H9 (cell line): ENCODE measurements around the gene TMEM184A. TPM values are rescaled to one million over a fixed set of nuclear protein-coding genes. Genes with fewer than 3 reads are reported as not detected.

Source experiments
- DNase-seq: peaks from one replicate; pipeline ENCODE4 v3.0.0-alpha.2; 2017
- H2AFZ ChIP-seq: one replicate; pipeline ENCODE4 v1.6.1; 2013; ENCODE audit warnings: mild to moderate bottlenecking, low read length, control low read depth, moderate library complexity
- H2AK5ac ChIP-seq: 2 replicates; pipeline ENCODE4 v1.6.1; 2013; ENCODE audit warnings: low read length, control low read depth, mixed read lengths; ENCODE audit not compliant: insufficient read length
- H2BK120ac ChIP-seq: one replicate; pipeline ENCODE4 v1.6.1; 2013; ENCODE audit warnings: low read depth, mild to moderate bottlenecking, low read length, control low read depth, inconsistent platforms; ENCODE audit not compliant: poor library complexity, severe bottlenecking
- H2BK12ac ChIP-seq: 2 replicates; pipeline ENCODE4 v1.6.1; 2013; ENCODE audit warnings: low read length, control low read depth, mixed read lengths, low read depth; ENCODE audit not compliant: insufficient read length
- H2BK15ac ChIP-seq: 2 replicates; pipeline ENCODE4 v1.6.1; 2013; ENCODE audit warnings: low read depth, low read length, control low read depth
- H2BK20ac ChIP-seq: one replicate; pipeline ENCODE4 v1.6.1; 2013; ENCODE audit warnings: low read depth, mild to moderate bottlenecking, low read length, control low read depth, inconsistent platforms; ENCODE audit not compliant: poor library complexity, severe bottlenecking
- H2BK5ac ChIP-seq: 2 replicates; pipeline ENCODE4 v1.6.1; 2013; ENCODE audit warnings: low read length, control low read depth, mixed read lengths; ENCODE audit not compliant: insufficient read length
- H3K14ac ChIP-seq: 2 replicates; pipeline ENCODE4 v1.6.1; 2013; ENCODE audit warnings: low read length, control low read depth; ENCODE audit not compliant: insufficient read depth
- H3K18ac ChIP-seq: 2 replicates; pipeline ENCODE4 v1.6.1; 2013; ENCODE audit warnings: low read depth, mild to moderate bottlenecking, mixed read lengths, low read length, control low read depth; ENCODE audit not compliant: insufficient read length
- H3K23ac ChIP-seq: 2 replicates; pipeline ENCODE4 v1.6.1; 2013; ENCODE audit warnings: low read length, control low read depth, mixed read lengths, low read depth; ENCODE audit not compliant: insufficient read length
- H3K23me2 ChIP-seq: 2 replicates; pipeline ENCODE4 v1.6.1; 2013; ENCODE audit warnings: low read depth, mild to moderate bottlenecking, mixed read lengths, low read length, control low read depth; ENCODE audit not compliant: insufficient read length, poor library complexity, severe bottlenecking
- H3K27ac ChIP-seq: 2 replicates; pipeline ENCODE4 v1.5.1; 2013; ENCODE audit warnings: low read length, control low read depth, mixed read lengths, low read depth; ENCODE audit not compliant: insufficient read length
- H3K27me3 ChIP-seq: 2 replicates; pipeline ENCODE4 v1.6.1; 2013; ENCODE audit warnings: low read length, control low read depth, inconsistent platforms; ENCODE audit not compliant: insufficient read depth
- H3K4ac ChIP-seq: 2 replicates; pipeline ENCODE4 v1.6.1; 2013; ENCODE audit warnings: low read depth, mild to moderate bottlenecking, control low read depth, inconsistent platforms, low read length, moderate library complexity
- H3K4me1 ChIP-seq: 2 replicates; pipeline ENCODE4 v1.6.1; 2013; ENCODE audit warnings: low read length, control low read depth, inconsistent platforms; ENCODE audit not compliant: insufficient read depth
- H3K4me2 ChIP-seq: 2 replicates; pipeline ENCODE4 v1.6.1; 2013; ENCODE audit warnings: low read length, control low read depth, mixed read lengths; ENCODE audit not compliant: insufficient read length, insufficient read depth
- H3K56ac ChIP-seq: 2 replicates; pipeline ENCODE4 v1.6.1; 2013; ENCODE audit warnings: low read depth, mild to moderate bottlenecking, mixed read lengths, low read length, control low read depth; ENCODE audit not compliant: insufficient read length
- H3K79me1 ChIP-seq: 2 replicates; pipeline ENCODE4 v1.6.1; 2013; ENCODE audit warnings: low read depth, mild to moderate bottlenecking, moderate library complexity, low read length, control low read depth, inconsistent platforms; ENCODE audit not compliant: insufficient read depth, poor library complexity, severe bottlenecking
- H3K79me2 ChIP-seq: 2 replicates; pipeline ENCODE4 v1.6.1; 2013; ENCODE audit warnings: low read length, control low read depth, inconsistent platforms; ENCODE audit not compliant: insufficient read depth
- H3K9ac ChIP-seq: 2 replicates; pipeline ENCODE4 v1.6.1; 2013; ENCODE audit warnings: low read length, control low read depth, mixed read lengths; ENCODE audit not compliant: insufficient read length; ENCODE audit errors: extremely low read depth
- H3K9me3 ChIP-seq: one replicate; pipeline ENCODE4 v1.6.1; 2013; ENCODE audit warnings: low read depth, low read length, inconsistent platforms; ENCODE audit not compliant: control insufficient read depth
- H3T11ph ChIP-seq: one replicate; pipeline ENCODE4 v1.6.1; 2013; ENCODE audit warnings: mild to moderate bottlenecking, low read length, control low read depth, inconsistent platforms
- H4K20me1 ChIP-seq: one replicate; pipeline ENCODE4 v1.6.1; 2013; ENCODE audit not compliant: control insufficient read depth, insufficient read length, insufficient read depth
- H4K5ac ChIP-seq: 2 replicates; pipeline ENCODE4 v1.6.1; 2013; ENCODE audit warnings: low read depth, mild to moderate bottlenecking, mixed read lengths, low read length, control low read depth; ENCODE audit not compliant: insufficient read length
- H4K8ac ChIP-seq: replicated peaks from 2 replicates; pipeline ENCODE4 v1.6.1; 2013; ENCODE audit warnings: low read length, control low read depth, mixed read lengths, low read depth; ENCODE audit not compliant: insufficient read length
- H4K91ac ChIP-seq: 2 replicates; pipeline ENCODE4 v1.6.1; 2013; ENCODE audit warnings: low read depth, mild to moderate bottlenecking, moderate library complexity, mixed read lengths, low read length, control low read depth; ENCODE audit not compliant: insufficient read length
- H3K27ac Mint-ChIP-seq, 3 experiments: 2 replicates in 2 of 3; 3 replicates in 1 of 3; pipeline ENCODE4 v1.8.0; 2020 to 2021; ENCODE audit warnings: mixed read lengths in 3 of 3, mild to moderate bottlenecking in 1 of 3, moderate library complexity in 1 of 3
- H3K27me3 Mint-ChIP-seq: 2 replicates; pipeline ENCODE4 v1.8.0; 2021; ENCODE audit warnings: low read depth, mild to moderate bottlenecking, moderate library complexity, mixed read lengths
- H3K36me3 Mint-ChIP-seq, 3 experiments: 2 replicates in 2 of 3; 3 replicates in 1 of 3; pipeline ENCODE4 v1.8.0; 2020 to 2021; ENCODE audit warnings: low read depth in 3 of 3, mixed read lengths in 3 of 3; ENCODE audit not compliant: insufficient read depth in 1 of 3
- H3K4me1 Mint-ChIP-seq, 2 experiments: 2 replicates each; pipeline ENCODE4 v1.8.0; 2020; ENCODE audit warnings: mixed read lengths in 2 of 2
- H3K4me3 Mint-ChIP-seq, 2 experiments: 2 replicates in 1 of 2; 3 replicates in 1 of 2; pipeline ENCODE4 v1.8.0; 2020 to 2021; ENCODE audit warnings: mild to moderate bottlenecking in 2 of 2, mixed read lengths in 2 of 2, moderate library complexity in 1 of 2
- H3K9me3 Mint-ChIP-seq, 2 experiments: 2 replicates in 1 of 2; 3 replicates in 1 of 2; pipeline ENCODE4 v1.8.0; 2020; ENCODE audit warnings: mild to moderate bottlenecking in 2 of 2, mixed read lengths in 2 of 2, moderate library complexity in 1 of 2
- CTCF ChIP-seq: fragments of 200-600 bp; sonication (generic); conservative IDR thresholded peaks from 3 replicates; pipeline ENCODE4 v1.8.0; 2021; ENCODE audit warnings: antibody characterized with exemption, mild to moderate bottlenecking
- WGBS: extraction: QIAGEN DNeasy Blood & Tissue Kit; methylation state at CpG from one replicate; pipeline ENCODE4 v1.1.7; 2013; ENCODE audit warnings: missing lambda C conversion rate, low lambda C conversion rate, mixed read lengths; ENCODE audit not compliant: insufficient read length; ENCODE audit errors: extremely low coverage; 5-methylcytosine and 5-hydroxymethylcytosine counted together
- total RNA-seq: library from RNA; stranded (reverse); gene quantifications from 2 replicates; pipeline ENCODE4 v1.2.1, GENCODE V29; 2021

TMEM184A gene
- total RNA-seq, 1 experiment from 2014 or later = 1.3 TPM

GRCh38 chr7:1561036-1561940 is 5.3 kb upstream of the TMEM184A start:
- DNase-seq = no peak

More at GRCh38 chr7:1561036-1561940, 5.3 kb upstream of the TMEM184A start:
- Histone ChIP-seq H2BK20ac (no peak overlapping the region), H3K27ac (no peak overlapping the region), H3K79me2 (no peaks in the 10 kb centered on the region), H2BK5ac (no peak overlapping the region), H2BK120ac (no peak overlapping the region), H3K4me2 (no peak overlapping the region), H3K14ac (no peak overlapping the region), H3K23ac (no peak overlapping the region), H4K5ac (no peak overlapping the region), H3K23me2 (no peaks in the 10 kb centered on the region), H3K4me1 (no peaks in the 10 kb centered on the region), H2BK12ac (no peak overlapping the region), H3K9ac (no peak overlapping the region), H2AK5ac (no peak overlapping the region), H2BK15ac (no peak overlapping the region), H3K4ac (no peak overlapping the region), H4K20me1 (no peaks in the 10 kb centered on the region), H3K27me3 (no peaks in the 10 kb centered on the region), H4K8ac (no peak overlapping the region), H3K79me1 (no peaks in the 10 kb centered on the region), H3K9me3 (no peaks in the 10 kb centered on the region), H3K56ac (no peak overlapping the region), H4K91ac (no peak overlapping the region), H2AFZ (no peak overlapping the region), H3T11ph (no peak overlapping the region), H3K18ac (no peak overlapping the region)
- WGBS = no CpG with 5 or more reads among the region's 34 CpGs
- Mint-ChIP-seq H3K4me3 (no peak overlapping the region), H3K4me1 (peaks cover 2 to 8% of the 10 kb centered on the region in 2 experiments), H3K27me3 (no peaks in the 10 kb centered on the region), H3K36me3 (peaks cover 2 to 11% (median 11%) of the 10 kb centered on the region in 3 experiments; a peak in 5 of 7 replicates), H3K9me3 (no peaks in the 10 kb centered on the region), H3K27ac (peak overlapping the region in 2 of 3 experiments; percentile 71 to 74; a peak in 2 of 7 replicates)
- no peak for TF ChIP-seq CTCF
